Measurements from ENCODE around the gene KNSTRN. TPM values are rescaled to one million over a fixed set of nuclear protein-coding genes. Genes with fewer than 3 reads are reported as not detected.

The KNSTRN gene
- total and polyA plus RNA-seq, 2 of the 4 experiments (the other 2 are of a cell fraction): 33.1 to 73.5 TPM

DNA sequence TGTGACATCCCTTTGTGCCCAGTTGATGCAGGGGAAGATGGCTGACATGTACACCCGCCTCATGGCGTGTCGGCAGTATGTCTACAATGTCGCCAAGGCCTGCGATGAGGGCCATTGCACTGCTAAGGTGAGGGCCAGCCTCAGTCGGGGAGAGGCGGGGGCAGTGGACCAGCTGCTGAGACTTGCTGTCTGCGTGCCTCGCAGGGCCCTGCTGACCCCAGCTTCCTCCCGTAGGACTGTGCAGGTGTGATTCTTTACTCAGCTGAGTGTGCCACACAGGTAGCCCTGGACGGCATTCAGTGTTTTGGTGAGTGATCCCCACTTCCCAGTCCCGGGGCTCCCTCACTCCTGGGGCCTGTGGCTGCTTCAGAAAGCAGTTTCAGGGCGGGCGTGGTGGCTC lies 33.5 kb downstream of the KNSTRN start:
- POLR2A ChIA-PET (ENCODE audit: unreplicated experiment): interaction anchor here (0.5 kb wide), 1 partner anchor 29 kb away, joined by 5 read pairs; no protein-coding TSS in a partner anchor
- Histone ChIP-seq H3K4me2 (ENCODE audit: low read depth, low read length) (no peak overlapping the region), H3K4me3 (ENCODE audit: insufficient read depth, low read depth, low read length) (no peak overlapping the region), H3K36me3 (ENCODE audit: control insufficient read depth, insufficient read depth, low read length) (peaks cover 54% of the 10 kb centered on the region), H3K79me1 (ENCODE audit: low read depth in 1 of 2, low read length in 2 of 2) (peaks cover 0 to 7% of the 10 kb centered on the region in 2 experiments; a peak in 2 of 4 replicates), H3K14ac (replicated peaks; ENCODE audit: low read depth, low read length) (no peak overlapping the region), H3K9ac (ENCODE audit: low read depth, low read length) (no peak overlapping the region), H2BK5ac (ENCODE audit: low read depth, low read length, poor library complexity, severe bottlenecking) (no peak overlapping the region), H2BK120ac (ENCODE audit: low read depth, low read length) (no peak overlapping the region), H3K23ac (ENCODE audit: low read depth, low read length) (no peak overlapping the region), H4K5ac (ENCODE audit: low read depth, low read length) (no peak overlapping the region), H3K27me3 (ENCODE audit: control insufficient read depth, insufficient read depth, low read length) (no peaks in the 10 kb centered on the region), H4K91ac (ENCODE audit: insufficient read depth, low read depth, low read length) (no peak overlapping the region), H2BK20ac (ENCODE audit: low read depth, low read length) (no peak overlapping the region), H3K9me1 (ENCODE audit: insufficient read depth, low read length) (no peaks in the 10 kb centered on the region), H2AFZ (replicated peaks; ENCODE audit: low read length, poor library complexity) (no peak overlapping the region), H4K20me1 (ENCODE audit: insufficient read depth, low read length) (no peaks in the 10 kb centered on the region), H3K4ac (ENCODE audit: low read depth, low read length) (no peak overlapping the region), H3K9me3 (ENCODE audit: control insufficient read depth, insufficient read depth, low read length) (no peaks in the 10 kb centered on the region), H2AK9ac (replicated peaks; ENCODE audit: low read depth, low read length, poor library complexity) (peak overlapping the region; percentile 42), H4K8ac (ENCODE audit: low read depth in 2 of 2, low read length in 2 of 2) (no peak overlapping the region), H3K56ac (ENCODE audit: extremely low read depth, insufficient read depth, low read length) (no peak overlapping the region), H3K18ac (ENCODE audit: low read depth, low read length) (no peak overlapping the region), H2AK5ac (ENCODE audit: low read depth, low read length) (no peak overlapping the region), H3K27ac (ENCODE audit: insufficient read depth, low read length) (no peak overlapping the region), H3K4me1 (ENCODE audit: control insufficient read depth, insufficient read depth, low read length) (no peaks in the 10 kb centered on the region), H2BK15ac (ENCODE audit: low read depth, low read length) (no peak overlapping the region)
- intact Hi-C loops (cut with micrococcal nuclease) (no loop called here), in situ Hi-C loops (cut with MboI; ENCODE audit: low sequenced_read_pairs) (no loop called here), dilution Hi-C loops (cut with HindIII; ENCODE audit: low sequenced_read_pairs, unreplicated experiment) (no loop called here)
- DNase-seq (no peak), ATAC-seq (ENCODE audit: low read depth) (no peak)
- WGBS, 2 experiments (ENCODE audit: extremely low coverage in 2 of 2, insufficient read length in 1 of 2): 98% methylated on average over 6 of the region's 14 CpGs; no CpG with 5 or more reads in 1 of the 2 experiments
- BruUV-seq (replicated peaks): no TSS peak
- CTCF ChIA-PET: no interaction called here
- no peak for TF ChIP-seq SMC3 (IDR thresholded peaks at IDR 0.05; ENCODE audit: low read depth, low read length)
- no peak for TF ChIP-seq NFE2L2 (IDR thresholded peaks at IDR 0.05; ENCODE audit: low read depth, low read length)
- TF ChIP-seq, protein P1, sequence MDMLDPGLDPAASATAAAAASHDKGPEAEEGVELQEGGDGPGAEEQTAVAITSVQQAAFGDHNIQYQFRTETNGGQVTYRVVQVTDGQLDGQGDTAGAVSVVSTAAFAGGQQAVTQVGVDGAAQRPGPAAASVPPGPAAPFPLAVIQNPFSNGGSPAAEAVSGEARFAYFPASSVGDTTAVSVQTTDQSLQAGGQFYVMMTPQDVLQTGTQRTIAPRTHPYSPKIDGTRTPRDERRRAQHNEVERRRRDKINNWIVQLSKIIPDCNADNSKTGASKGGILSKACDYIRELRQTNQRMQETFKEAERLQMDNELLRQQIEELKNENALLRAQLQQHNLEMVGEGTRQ (IDR thresholded peaks at IDR 0.05; ENCODE audit: low read depth, low read length): no peak
- no peak for TF ChIP-seq CHD1 (IDR thresholded peaks at IDR 0.05; ENCODE audit: low read depth, low read length)
- TF ChIP-seq CEBPB (IDR thresholded peaks at IDR 0.05; ENCODE audit: low read depth, low read length): no peak
- TF ChIP-seq, protein P2, sequence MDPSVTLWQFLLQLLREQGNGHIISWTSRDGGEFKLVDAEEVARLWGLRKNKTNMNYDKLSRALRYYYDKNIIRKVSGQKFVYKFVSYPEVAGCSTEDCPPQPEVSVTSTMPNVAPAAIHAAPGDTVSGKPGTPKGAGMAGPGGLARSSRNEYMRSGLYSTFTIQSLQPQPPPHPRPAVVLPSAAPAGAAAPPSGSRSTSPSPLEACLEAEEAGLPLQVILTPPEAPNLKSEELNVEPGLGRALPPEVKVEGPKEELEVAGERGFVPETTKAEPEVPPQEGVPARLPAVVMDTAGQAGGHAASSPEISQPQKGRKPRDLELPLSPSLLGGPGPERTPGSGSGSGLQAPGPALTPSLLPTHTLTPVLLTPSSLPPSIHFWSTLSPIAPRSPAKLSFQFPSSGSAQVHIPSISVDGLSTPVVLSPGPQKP (IDR thresholded peaks at IDR 0.05; ENCODE audit: borderline replicate concordance, low read depth, low read length): no peak
- TF ChIP-seq RAD21 (IDR thresholded peaks at IDR 0.05; ENCODE audit: low read length): no peak
- no peak for TF ChIP-seq MAZ (IDR thresholded peaks at IDR 0.05; ENCODE audit: borderline replicate concordance, low read depth, low read length)
- no peak for TF ChIP-seq BHLHE40 (IDR thresholded peaks at IDR 0.05; ENCODE audit: low read depth, low read length)
- TF ChIP-seq RCOR1 (IDR thresholded peaks at IDR 0.05; ENCODE audit: insufficient replicate concordance, low read length): no peak
